Measurements from ENCODE around the gene GYPA.

Gene GYPA

DNA sequence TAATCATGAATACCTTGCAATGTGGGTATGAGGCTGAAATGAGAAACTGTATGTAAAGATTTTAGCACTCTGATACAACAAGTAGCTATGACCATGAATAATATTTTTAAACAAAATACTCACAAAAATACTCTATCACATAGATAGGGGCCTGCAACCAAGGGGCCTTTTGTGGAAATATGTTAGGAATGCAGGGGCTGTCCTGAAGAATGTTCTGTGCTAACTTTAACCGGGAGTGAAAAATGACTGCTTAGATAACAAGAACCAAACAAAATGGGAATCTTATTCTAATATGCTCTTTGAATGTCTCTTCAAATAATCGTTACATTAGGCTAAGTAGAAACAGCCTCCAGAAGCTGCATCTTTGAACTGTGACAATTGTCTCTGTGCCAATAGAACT lies 37.9 kb upstream of the GYPA start:
- TF ChIP-seq GABPA (IDR thresholded peaks at IDR 0.05; ENCODE audit: low read depth): no peak
- TF ChIP-seq, protein P1, sequence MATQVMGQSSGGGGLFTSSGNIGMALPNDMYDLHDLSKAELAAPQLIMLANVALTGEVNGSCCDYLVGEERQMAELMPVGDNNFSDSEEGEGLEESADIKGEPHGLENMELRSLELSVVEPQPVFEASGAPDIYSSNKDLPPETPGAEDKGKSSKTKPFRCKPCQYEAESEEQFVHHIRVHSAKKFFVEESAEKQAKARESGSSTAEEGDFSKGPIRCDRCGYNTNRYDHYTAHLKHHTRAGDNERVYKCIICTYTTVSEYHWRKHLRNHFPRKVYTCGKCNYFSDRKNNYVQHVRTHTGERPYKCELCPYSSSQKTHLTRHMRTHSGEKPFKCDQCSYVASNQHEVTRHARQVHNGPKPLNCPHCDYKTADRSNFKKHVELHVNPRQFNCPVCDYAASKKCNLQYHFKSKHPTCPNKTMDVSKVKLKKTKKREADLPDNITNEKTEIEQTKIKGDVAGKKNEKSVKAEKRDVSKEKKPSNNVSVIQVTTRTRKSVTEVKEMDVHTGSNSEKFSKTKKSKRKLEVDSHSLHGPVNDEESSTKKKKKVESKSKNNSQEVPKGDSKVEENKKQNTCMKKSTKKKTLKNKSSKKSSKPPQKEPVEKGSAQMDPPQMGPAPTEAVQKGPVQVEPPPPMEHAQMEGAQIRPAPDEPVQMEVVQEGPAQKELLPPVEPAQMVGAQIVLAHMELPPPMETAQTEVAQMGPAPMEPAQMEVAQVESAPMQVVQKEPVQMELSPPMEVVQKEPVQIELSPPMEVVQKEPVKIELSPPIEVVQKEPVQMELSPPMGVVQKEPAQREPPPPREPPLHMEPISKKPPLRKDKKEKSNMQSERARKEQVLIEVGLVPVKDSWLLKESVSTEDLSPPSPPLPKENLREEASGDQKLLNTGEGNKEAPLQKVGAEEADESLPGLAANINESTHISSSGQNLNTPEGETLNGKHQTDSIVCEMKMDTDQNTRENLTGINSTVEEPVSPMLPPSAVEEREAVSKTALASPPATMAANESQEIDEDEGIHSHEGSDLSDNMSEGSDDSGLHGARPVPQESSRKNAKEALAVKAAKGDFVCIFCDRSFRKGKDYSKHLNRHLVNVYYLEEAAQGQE (IDR thresholded peaks at IDR 0.05; ENCODE audit: insufficient replicate concordance, low read depth): no peak
- TF ChIP-seq POLR2AphosphoS5 (IDR thresholded peaks at IDR 0.05; ENCODE audit: low read depth): no peak
- TF ChIP-seq SPI1 (IDR thresholded peaks at IDR 0.05; ENCODE audit: borderline replicate concordance, low read depth): no peak
- TF ChIP-seq, protein P2, sequence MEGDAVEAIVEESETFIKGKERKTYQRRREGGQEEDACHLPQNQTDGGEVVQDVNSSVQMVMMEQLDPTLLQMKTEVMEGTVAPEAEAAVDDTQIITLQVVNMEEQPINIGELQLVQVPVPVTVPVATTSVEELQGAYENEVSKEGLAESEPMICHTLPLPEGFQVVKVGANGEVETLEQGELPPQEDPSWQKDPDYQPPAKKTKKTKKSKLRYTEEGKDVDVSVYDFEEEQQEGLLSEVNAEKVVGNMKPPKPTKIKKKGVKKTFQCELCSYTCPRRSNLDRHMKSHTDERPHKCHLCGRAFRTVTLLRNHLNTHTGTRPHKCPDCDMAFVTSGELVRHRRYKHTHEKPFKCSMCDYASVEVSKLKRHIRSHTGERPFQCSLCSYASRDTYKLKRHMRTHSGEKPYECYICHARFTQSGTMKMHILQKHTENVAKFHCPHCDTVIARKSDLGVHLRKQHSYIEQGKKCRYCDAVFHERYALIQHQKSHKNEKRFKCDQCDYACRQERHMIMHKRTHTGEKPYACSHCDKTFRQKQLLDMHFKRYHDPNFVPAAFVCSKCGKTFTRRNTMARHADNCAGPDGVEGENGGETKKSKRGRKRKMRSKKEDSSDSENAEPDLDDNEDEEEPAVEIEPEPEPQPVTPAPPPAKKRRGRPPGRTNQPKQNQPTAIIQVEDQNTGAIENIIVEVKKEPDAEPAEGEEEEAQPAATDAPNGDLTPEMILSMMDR (IDR thresholded peaks at IDR 0.05; ENCODE audit: insufficient read depth, low read length): no peak
- H3K4me3 ChIP-seq (replicated peaks; ENCODE audit: insufficient read depth, low read length): no peak overlapping the region

DNA sequence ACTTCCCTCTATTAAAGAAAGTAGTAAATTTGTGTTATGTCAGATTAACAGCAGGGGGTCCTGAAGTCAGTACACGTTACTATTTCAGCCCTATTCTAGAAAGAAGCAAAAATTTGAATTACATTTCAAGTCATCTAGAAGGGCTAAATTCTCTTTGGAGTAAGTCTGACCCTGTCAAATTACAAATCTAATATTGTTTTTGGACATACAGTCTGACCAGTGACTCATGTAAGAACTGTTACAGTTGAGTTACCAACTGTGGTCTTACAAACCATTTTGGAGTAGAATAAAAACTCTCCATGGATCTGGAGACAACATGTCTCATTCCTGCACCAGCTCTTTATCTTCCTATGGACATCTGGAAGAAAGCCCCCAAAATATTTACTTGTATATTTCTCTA lies 36.0 kb upstream of the GYPA start:
- no peak overlapping the region for H3K27ac ChIP-seq (replicated peaks)
- no peak for DNase-seq (ENCODE audit: low read depth in 1 of 2, low spot score in 1 of 2)
- H3K4me3 ChIP-seq (replicated peaks; ENCODE audit: insufficient read depth, low read length): no peak overlapping the region
- TF ChIP-seq, protein P1 (IDR thresholded peaks at IDR 0.05; ENCODE audit: insufficient replicate concordance, low read depth): no peak
- TF ChIP-seq, protein P2 (IDR thresholded peaks at IDR 0.05; ENCODE audit: insufficient read depth, low read length): no peak
- no peaks in the 10 kb centered on the region for H3K27me3 ChIP-seq (ENCODE audit: insufficient read depth, poor library complexity, severe bottlenecking)

More for the DNA sequence above, 37.9 kb upstream of the GYPA start:
- Histone ChIP-seq H3K27me3 (ENCODE audit: insufficient read depth, poor library complexity, severe bottlenecking) (no peaks in the 10 kb centered on the region), H3K27ac (replicated peaks) (no peak overlapping the region)
- no peak for DNase-seq (ENCODE audit: low read depth in 1 of 2, low spot score in 1 of 2)

DNA sequence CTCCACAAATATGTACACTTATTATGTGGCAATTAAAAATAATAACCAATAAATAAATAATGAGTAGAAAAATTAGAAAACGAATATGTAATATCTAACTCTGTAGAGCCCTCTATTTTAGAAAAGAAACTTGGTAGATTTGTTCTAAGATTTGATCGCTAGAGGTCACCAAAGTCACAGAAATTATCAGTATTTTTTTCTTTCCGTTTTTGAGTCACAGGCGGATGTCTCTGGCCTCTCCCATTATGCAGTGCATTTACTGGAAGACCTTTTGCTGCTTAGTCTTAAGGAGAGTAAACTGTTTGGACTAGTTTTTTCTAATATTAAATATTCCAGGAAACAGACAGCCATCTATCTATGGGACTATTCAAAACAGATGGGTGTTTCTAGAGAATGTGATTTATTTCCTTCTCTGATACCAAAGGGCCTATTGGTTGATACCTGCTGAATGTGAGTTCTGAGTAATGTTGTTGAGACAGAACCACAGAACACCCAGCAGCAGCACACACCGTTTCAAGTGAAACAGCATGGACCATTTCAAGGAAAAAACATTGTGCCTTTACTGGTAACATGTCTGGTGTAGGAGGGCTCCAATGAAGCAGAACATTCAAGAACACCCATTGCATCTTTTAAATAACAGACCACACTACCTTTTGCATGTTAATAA lies 34.0 kb upstream of the GYPA start:
- Histone ChIP-seq H3K27me3 (ENCODE audit: insufficient read depth, poor library complexity, severe bottlenecking) (no peaks in the 10 kb centered on the region), H3K4me3 (replicated peaks; ENCODE audit: insufficient read depth, low read length) (no peak overlapping the region), H3K27ac (replicated peaks) (no peak overlapping the region)
- TF ChIP-seq SPI1 (IDR thresholded peaks at IDR 0.05; ENCODE audit: borderline replicate concordance, low read depth): no peak
- TF ChIP-seq, protein P2 (IDR thresholded peaks at IDR 0.05; ENCODE audit: insufficient read depth, low read length): no peak
- no peak for TF ChIP-seq GABPA (IDR thresholded peaks at IDR 0.05; ENCODE audit: low read depth)
- TF ChIP-seq, protein P1 (IDR thresholded peaks at IDR 0.05; ENCODE audit: insufficient replicate concordance, low read depth): no peak
- no peak for TF ChIP-seq POLR2AphosphoS5 (IDR thresholded peaks at IDR 0.05; ENCODE audit: low read depth)
- DNase-seq (ENCODE audit: low read depth in 1 of 2, low spot score in 1 of 2): peak; percentile 2 to 10
